Stimulated activated CD4-positive, alpha-beta T cell treated with anti-CD3 and anti-CD28 coated beads, Interleukin-12 subunit alpha, Interleukin-12 subunit beta, amount 100 ng/mL, for 48 hours (primary cell): ENCODE measurements around the gene STIMATE.

Source experiments
- DNase-seq, 3 donors: peaks; one replicate each; pipeline ENCODE4 v3.0.0-alpha.2; 2020; ENCODE audit warnings: low read depth in 2 of 3, low spot score in 1 of 3

The STIMATE gene

GRCh38 chr3:52820736-52821135 is 76.6 kb downstream of the STIMATE start:
- DNase-seq = peak in 2 of 3 donors; percentile 12 to 17

- DNase-seq = no peak
Measured at GRCh38 chr3:52819936-52820335, 77.4 kb downstream of the STIMATE start.

- no peak for DNase-seq
Measured at GRCh38 chr3:52817860-52818259, 79.5 kb downstream of the STIMATE start.

GRCh38 chr3:52817221-52817620 is 80.1 kb downstream of the STIMATE start:
- no peak for DNase-seq

- no peak for DNase-seq
Measured at GRCh38 chr3:52816654-52817053, 80.7 kb downstream of the STIMATE start.

GRCh38 chr3:52816199-52816598 is 81.1 kb downstream of the STIMATE start:
- DNase-seq = no peak

GRCh38 chr3:52813810-52814209 is 83.5 kb downstream of the STIMATE start:
- DNase-seq = no peak

- no peak for DNase-seq
Measured at GRCh38 chr3:52811452-52812011, 85.8 kb downstream of the STIMATE start.

- DNase-seq = no peak
Measured at GRCh38 chr3:52810923-52811322, 86.4 kb downstream of the STIMATE start.

GRCh38 chr3:52809662-52810377 is 87.5 kb downstream of the STIMATE start:
- DNase-seq = no peak

GRCh38 chr3:52809149-52809548 is 88.2 kb downstream of the STIMATE start:
- no peak for DNase-seq

- DNase-seq = no peak
Measured at GRCh38 chr3:52805270-52806039, 91.9 kb downstream of the STIMATE start.

GRCh38 chr3:52801839-52802238 is 95.5 kb downstream of the STIMATE start:
- DNase-seq = no peak

- no peak for DNase-seq
Measured at GRCh38 chr3:52800079-52800478, 97.3 kb downstream of the STIMATE start.

GRCh38 chr3:52798978-52799476 is 98.3 kb downstream of the STIMATE start:
- peak in 2 of 3 donors; percentile 5 to 8 for DNase-seq

- DNase-seq = no peak
Measured at GRCh38 chr3:52798376-52798977, 98.9 kb downstream of the STIMATE start.

GRCh38 chr3:52796411-52796810 is 100.9 kb downstream of the STIMATE start:
- no peak for DNase-seq

GRCh38 chr3:52795298-52795900 is 101.9 kb downstream of the STIMATE start:
- no peak for DNase-seq

- DNase-seq = no peak
Measured at GRCh38 chr3:52794612-52795099, 102.7 kb downstream of the STIMATE start, which contains the start of gene ITIH3. TSS of gene ITIH3 (plus strand) at chr3:52794796. CDS start at chr3:52794804, 8 bp downstream.

- no peak for DNase-seq
Measured at GRCh38 chr3:52793702-52794611, 103.4 kb downstream of the STIMATE start.
